ENCODE results near the gene PARP4. TPM values are rescaled to one million over a fixed set of nuclear protein-coding genes. Genes with fewer than 3 reads are reported as not detected.

The PARP4 gene
- total RNA-seq, 4 donors from 2014 or later, result 17.0 to 31.6 (median 27.8) TPM

DNA sequence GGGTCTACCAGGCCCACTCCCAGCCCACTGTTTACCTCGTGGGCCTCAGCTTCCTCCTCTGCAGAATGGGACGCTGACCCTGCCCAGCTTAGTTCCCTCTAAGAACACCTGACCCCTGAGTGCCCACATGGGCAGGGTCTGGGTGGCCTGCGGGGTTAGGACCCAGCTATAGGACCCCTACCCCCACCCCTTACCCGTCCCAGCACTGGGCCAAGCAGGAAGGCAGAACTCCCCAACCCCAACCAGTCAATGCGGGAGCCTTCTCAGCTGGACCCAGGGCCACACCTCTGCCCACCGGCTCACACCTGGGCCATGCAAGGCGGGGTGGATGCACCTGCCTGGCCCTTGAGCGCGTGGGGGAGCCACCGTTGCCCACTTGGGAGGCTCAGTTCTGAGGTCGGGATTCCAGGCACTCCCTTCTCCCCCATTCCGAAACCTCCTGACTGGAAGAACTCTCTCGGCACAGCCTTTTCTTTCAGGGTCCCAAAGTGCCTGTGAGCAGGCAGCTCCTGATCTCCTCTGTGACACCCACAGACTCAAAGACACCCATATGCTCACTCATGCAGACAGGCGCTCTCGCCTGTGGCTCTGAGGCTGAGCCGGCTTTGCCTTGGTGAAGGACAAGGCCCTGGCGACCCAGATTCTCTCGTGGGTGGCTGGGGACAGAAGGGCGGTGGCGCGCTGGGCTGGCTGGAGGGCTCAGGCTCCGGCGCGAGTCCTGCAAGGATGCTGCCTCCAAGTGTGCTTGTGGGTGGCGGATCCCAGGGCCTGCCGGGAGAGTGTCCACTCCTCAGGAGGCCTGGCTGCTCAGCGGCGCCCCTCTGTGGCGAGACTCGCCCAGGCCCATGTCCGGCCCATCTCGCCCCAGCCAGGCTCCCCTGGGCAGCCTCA, 27.9 kb upstream of the PARP4 start:
- H3K4me3 ChIP-seq (ENCODE audit: low read depth, poor library complexity, severe bottlenecking), result no peak overlapping the region
- 74 to 80% methylated on average over 13 to 31 of the region's 32 CpGs for WGBS, 2 donors
- TF ChIP-seq POLR2A (IDR thresholded peaks at IDR 0.05), result no peak
- TF ChIP-seq, protein P1, sequence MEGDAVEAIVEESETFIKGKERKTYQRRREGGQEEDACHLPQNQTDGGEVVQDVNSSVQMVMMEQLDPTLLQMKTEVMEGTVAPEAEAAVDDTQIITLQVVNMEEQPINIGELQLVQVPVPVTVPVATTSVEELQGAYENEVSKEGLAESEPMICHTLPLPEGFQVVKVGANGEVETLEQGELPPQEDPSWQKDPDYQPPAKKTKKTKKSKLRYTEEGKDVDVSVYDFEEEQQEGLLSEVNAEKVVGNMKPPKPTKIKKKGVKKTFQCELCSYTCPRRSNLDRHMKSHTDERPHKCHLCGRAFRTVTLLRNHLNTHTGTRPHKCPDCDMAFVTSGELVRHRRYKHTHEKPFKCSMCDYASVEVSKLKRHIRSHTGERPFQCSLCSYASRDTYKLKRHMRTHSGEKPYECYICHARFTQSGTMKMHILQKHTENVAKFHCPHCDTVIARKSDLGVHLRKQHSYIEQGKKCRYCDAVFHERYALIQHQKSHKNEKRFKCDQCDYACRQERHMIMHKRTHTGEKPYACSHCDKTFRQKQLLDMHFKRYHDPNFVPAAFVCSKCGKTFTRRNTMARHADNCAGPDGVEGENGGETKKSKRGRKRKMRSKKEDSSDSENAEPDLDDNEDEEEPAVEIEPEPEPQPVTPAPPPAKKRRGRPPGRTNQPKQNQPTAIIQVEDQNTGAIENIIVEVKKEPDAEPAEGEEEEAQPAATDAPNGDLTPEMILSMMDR (IDR thresholded peaks at IDR 0.05), result no peak
- intact Hi-C loops (cut with DNase I; ENCODE audit: low total_unique reads), result no loop called here
- DNase-seq (ENCODE audit: low spot score in 2 of 2), result no peak

DNA sequence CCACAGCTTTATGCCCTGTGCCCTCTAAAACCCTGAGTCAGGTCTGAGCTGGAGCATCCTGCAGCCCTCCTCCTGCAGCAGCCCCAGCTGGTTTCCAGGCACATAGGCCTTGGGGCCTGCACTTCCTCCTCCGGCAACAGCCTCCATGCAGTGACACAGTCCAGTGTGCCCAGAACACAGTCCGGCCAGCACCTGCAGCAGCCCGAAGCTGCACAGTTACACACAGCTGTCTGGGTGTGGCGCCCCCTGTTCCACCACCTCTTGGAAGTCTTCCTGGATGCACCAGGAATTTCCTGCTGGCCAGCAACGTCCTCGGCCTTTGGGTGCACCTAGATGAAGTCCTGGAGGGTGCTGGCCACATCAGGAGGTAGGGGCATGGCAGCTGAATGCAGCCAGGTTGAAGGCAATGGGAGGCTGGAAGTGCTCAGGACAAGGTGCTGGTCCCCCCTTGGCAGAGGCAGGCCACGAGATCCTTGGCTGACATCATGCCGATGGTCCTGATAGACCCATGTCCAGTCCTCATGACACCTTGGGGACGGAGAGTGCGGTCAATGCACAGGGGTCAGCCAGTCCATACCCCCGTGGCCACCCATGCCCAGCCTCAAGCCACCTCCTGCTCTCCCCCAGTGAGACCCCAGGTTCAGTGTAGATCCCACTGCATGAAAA, 27.1 kb upstream of the PARP4 start:
- H3K4me3 ChIP-seq (ENCODE audit: low read depth, poor library complexity, severe bottlenecking), result no peak overlapping the region
- TF ChIP-seq, protein P1 (IDR thresholded peaks at IDR 0.05), result no peak
- no peak for TF ChIP-seq POLR2A (IDR thresholded peaks at IDR 0.05)
- WGBS, 2 donors, result 89% methylated on average over 9 to 11 of the region's 11 CpGs
- no peak for DNase-seq (ENCODE audit: low spot score in 2 of 2)
- intact Hi-C loops (cut with DNase I; ENCODE audit: low total_unique reads), result no loop called here

DNA sequence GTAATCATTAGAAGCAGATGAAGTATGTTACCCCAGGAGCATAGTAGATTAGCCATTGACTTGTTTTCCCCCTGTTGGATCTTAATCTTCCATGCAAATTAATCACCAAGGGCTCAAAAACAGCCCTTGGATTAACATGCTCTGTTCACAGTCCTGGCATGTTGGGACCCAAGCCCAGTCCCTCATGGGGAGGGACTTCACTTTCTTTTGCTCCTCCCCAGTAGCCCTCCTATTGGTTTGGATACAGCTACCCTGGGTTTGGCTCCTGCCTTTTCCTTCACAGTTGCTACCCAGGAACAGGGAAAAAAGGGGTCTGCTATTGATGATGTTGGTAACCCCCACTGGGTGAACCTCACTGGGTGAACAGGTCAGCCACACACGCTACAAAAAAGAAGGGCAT, 16.9 kb upstream of the PARP4 start:
- 90% methylated on average over 1 of the region's 1 CpG for WGBS, 2 donors
- DNase-seq (ENCODE audit: low spot score in 2 of 2), result no peak
- no peak overlapping the region for H3K4me3 ChIP-seq (ENCODE audit: low read depth, poor library complexity, severe bottlenecking)
- no peak for TF ChIP-seq POLR2A (IDR thresholded peaks at IDR 0.05)
- TF ChIP-seq, protein P1 (IDR thresholded peaks at IDR 0.05), result no peak
- intact Hi-C loops (cut with DNase I; ENCODE audit: low total_unique reads), result no loop called here

DNA sequence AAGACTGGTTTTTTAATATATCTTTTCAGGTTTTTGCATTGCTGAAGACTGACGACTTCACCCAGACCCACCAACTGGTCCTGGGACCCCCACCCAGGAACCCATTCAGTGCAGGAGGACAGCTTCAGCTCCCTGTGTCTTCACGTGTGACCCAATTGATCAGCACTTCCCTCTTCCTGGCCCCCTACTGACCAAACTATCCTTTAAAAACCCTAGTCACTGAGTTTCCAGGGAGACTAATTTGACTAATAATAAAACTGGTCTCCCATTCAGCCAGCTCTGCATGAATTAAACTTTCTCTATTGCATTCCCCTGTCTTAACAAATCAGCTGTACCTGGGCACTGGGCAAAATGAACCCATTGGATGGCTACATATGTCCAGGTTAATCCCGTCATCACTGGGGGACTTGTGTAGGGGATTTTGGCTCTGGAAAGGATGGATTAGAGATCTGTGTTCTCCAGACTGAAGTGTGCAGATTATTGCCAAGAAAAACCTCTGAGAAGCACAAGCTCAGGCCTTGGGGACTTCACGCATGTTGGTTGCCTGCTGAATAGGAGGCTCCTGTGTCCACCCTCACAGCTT, 16.3 kb upstream of the PARP4 start:
- intact Hi-C loops (cut with DNase I; ENCODE audit: low total_unique reads), result no loop called here
- WGBS, 2 donors, result 86 to 89% methylated on average over 4 of the region's 4 CpGs
- no peak for DNase-seq (ENCODE audit: low spot score in 2 of 2)
- H3K4me3 ChIP-seq (ENCODE audit: low read depth, poor library complexity, severe bottlenecking), result no peak overlapping the region
- TF ChIP-seq, protein P1 (IDR thresholded peaks at IDR 0.05), result no peak
- TF ChIP-seq POLR2A (IDR thresholded peaks at IDR 0.05), result no peak

DNA sequence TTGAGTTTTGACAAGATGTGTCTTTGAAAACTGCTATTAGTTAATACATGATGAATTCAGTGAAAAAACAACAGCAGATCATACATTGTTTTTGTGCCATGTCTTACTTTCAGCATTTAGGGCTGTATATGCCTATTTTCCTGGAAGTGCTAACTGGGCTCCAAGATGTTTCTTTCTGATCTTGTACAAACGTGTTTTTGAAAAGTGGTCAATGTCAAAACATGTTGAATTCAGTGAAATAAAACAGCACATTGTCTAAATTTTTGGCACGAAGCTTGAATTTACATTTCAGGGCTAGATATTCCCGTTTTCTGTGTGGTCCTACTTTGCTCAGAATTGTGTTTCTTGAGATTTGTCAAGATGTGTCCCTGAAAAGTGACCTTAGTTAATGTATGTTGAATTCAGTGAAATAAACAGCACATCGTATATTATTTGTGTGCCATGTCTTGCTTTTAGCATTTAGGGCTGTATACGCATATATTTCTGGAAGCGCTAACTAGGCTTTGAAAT, 14.7 kb upstream of the PARP4 start:
- intact Hi-C loops (cut with DNase I; ENCODE audit: low total_unique reads), result no loop called here
- no peak for DNase-seq (ENCODE audit: low spot score in 2 of 2)
- WGBS, 2 donors, result 53 to 56% methylated on average over 6 of the region's 6 CpGs

More for the DNA sequence above, 14.7 kb upstream of the PARP4 start:
- H3K4me3 ChIP-seq (ENCODE audit: low read depth, poor library complexity, severe bottlenecking), result no peak overlapping the region
- TF ChIP-seq, protein P1 (IDR thresholded peaks at IDR 0.05), result no peak
- no peak for TF ChIP-seq POLR2A (IDR thresholded peaks at IDR 0.05)
